ENCODE data around the gene USP6.

DNA sequence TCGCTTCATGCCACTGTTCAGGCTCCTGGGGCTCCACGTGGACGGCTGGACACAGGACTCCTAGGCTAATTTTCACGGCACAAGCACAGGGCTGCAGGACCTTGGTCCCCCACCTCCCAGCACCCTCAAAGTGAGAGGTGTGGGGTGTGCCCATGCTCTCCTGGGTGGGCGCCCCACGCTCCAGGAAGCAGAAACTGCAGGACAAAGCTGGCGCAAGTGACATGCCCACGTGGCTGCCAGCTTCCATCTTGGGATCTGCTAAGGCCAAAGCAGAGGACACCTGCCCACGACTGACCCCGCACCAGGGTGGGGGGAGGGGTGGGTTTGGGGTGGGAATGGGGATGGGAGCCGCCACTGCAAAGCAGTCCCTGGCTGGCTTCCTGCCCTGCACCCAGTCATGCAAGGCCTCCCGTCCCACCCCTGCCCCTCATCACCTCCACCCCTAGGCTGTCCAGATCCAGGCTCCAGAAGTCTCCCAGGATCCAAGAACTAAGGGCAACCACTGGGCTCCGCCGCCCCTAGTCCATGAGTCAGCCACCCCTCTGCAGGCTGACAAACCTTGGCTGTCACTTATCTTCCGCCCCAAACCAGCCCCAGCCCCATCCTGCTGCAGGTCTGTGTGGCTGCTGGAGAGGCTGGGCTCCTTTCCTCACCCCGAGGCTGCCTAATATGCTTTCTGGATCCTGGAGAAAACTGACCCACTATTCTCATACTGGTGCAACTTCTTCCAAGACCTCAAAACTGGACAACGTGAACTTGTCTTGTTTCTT lies 11.1 kb downstream of the USP6 start:
- TF ChIP-seq CEBPB (IDR thresholded peaks at IDR 0.05) (no peak), EP300 (IDR thresholded peaks at IDR 0.05) (no peak), MAFK (IDR thresholded peaks at IDR 0.05; ENCODE audit: partially characterized antibody) (no peak), ZFP36 (IDR thresholded peaks at IDR 0.05; ENCODE audit: borderline replicate concordance, partially characterized antibody) (no peak), PHF8 (IDR thresholded peaks at IDR 0.05; ENCODE audit: borderline replicate concordance, low read depth) (no peak), KDM1A (IDR thresholded peaks at IDR 0.05; ENCODE audit: low read depth) (no peak), POLR2A (IDR thresholded peaks at IDR 0.05; ENCODE audit: low read length) (no peak)
- TF ChIP-seq, protein P1, sequence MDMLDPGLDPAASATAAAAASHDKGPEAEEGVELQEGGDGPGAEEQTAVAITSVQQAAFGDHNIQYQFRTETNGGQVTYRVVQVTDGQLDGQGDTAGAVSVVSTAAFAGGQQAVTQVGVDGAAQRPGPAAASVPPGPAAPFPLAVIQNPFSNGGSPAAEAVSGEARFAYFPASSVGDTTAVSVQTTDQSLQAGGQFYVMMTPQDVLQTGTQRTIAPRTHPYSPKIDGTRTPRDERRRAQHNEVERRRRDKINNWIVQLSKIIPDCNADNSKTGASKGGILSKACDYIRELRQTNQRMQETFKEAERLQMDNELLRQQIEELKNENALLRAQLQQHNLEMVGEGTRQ (IDR thresholded peaks at IDR 0.05), result no peak
- TF ChIP-seq, protein P2, sequence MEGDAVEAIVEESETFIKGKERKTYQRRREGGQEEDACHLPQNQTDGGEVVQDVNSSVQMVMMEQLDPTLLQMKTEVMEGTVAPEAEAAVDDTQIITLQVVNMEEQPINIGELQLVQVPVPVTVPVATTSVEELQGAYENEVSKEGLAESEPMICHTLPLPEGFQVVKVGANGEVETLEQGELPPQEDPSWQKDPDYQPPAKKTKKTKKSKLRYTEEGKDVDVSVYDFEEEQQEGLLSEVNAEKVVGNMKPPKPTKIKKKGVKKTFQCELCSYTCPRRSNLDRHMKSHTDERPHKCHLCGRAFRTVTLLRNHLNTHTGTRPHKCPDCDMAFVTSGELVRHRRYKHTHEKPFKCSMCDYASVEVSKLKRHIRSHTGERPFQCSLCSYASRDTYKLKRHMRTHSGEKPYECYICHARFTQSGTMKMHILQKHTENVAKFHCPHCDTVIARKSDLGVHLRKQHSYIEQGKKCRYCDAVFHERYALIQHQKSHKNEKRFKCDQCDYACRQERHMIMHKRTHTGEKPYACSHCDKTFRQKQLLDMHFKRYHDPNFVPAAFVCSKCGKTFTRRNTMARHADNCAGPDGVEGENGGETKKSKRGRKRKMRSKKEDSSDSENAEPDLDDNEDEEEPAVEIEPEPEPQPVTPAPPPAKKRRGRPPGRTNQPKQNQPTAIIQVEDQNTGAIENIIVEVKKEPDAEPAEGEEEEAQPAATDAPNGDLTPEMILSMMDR (IDR thresholded peaks at IDR 0.05), result no peak
